Trophoblast cell (in vitro differentiated cells and primary cell): ENCODE data around the gene DHX34.

Experiments used
- DNase-seq, 2 donors: peaks; one replicate each; pipeline ENCODE4 v3.0.0-alpha.2; 2016
- H2AFZ ChIP-seq: 2 replicates; pipeline ENCODE4 v1.6.1; 2013; ENCODE audit warnings: low read length, moderate library complexity, mild to moderate bottlenecking; ENCODE audit not compliant: insufficient read depth, poor library complexity
- H2AK5ac ChIP-seq: 2 replicates; pipeline ENCODE4 v1.6.1; 2013; ENCODE audit warnings: mild to moderate bottlenecking, low read length
- H2BK120ac ChIP-seq: 2 replicates; pipeline ENCODE4 v1.6.1; 2013; ENCODE audit warnings: low read length, mild to moderate bottlenecking, moderate library complexity; ENCODE audit not compliant: insufficient read depth, poor library complexity
- H2BK12ac ChIP-seq: 2 replicates; pipeline ENCODE4 v1.6.1; 2013; ENCODE audit warnings: mild to moderate bottlenecking, low read length, moderate library complexity
- H2BK5ac ChIP-seq: 2 replicates; pipeline ENCODE4 v1.6.1; 2013; ENCODE audit warnings: low read length, low read depth, moderate library complexity, mild to moderate bottlenecking; ENCODE audit not compliant: poor library complexity
- H3K14ac ChIP-seq: 2 replicates; pipeline ENCODE4 v1.6.1; 2013; ENCODE audit warnings: mild to moderate bottlenecking, low read length
- H3K18ac ChIP-seq: 2 replicates; pipeline ENCODE4 v1.6.1; 2013; ENCODE audit warnings: mild to moderate bottlenecking, low read length
- H3K23ac ChIP-seq: 2 replicates; pipeline ENCODE4 v1.6.1; 2013; ENCODE audit warnings: low read length
- H3K27ac ChIP-seq: 2 replicates; pipeline ENCODE4 v1.5.1; 2013; ENCODE audit warnings: low read depth, mild to moderate bottlenecking, inconsistent platforms, low read length, moderate library complexity
- H3K27me3 ChIP-seq: 2 replicates; pipeline ENCODE4 v1.6.1; 2013; ENCODE audit warnings: inconsistent platforms, mild to moderate bottlenecking, low read length, moderate library complexity; ENCODE audit not compliant: insufficient read depth
- H3K36me3 ChIP-seq, 2 experiments: 1 replicate in 1 of 2; 2 replicates in 1 of 2; pipeline ENCODE4 v1.6.1; 2013; ENCODE audit warnings: low read length in 2 of 2, mild to moderate bottlenecking in 2 of 2, moderate library complexity in 1 of 2; ENCODE audit not compliant: insufficient read depth in 2 of 2, control insufficient read depth in 1 of 2
- H3K4ac ChIP-seq: 2 replicates; pipeline ENCODE4 v1.6.1; 2013; ENCODE audit warnings: low read depth, mild to moderate bottlenecking, low read length, moderate library complexity
- H3K4me1 ChIP-seq, 2 experiments: 1 replicate in 1 of 2; 2 replicates in 1 of 2; pipeline ENCODE4 v1.6.1; 2013; ENCODE audit warnings: low read length in 2 of 2, mild to moderate bottlenecking in 2 of 2, moderate library complexity in 1 of 2; ENCODE audit not compliant: insufficient read depth in 2 of 2, control insufficient read depth in 1 of 2
- H3K4me2 ChIP-seq: 2 replicates; pipeline ENCODE4 v1.6.1; 2013; ENCODE audit warnings: inconsistent platforms, mild to moderate bottlenecking, low read length, moderate library complexity
- H3K4me3 ChIP-seq: 2 replicates; pipeline ENCODE4 v1.5.1; 2013; ENCODE audit warnings: mild to moderate bottlenecking, low read depth, low read length, inconsistent platforms
- H3K79me1 ChIP-seq: one replicate; pipeline ENCODE4 v1.6.1; 2013; ENCODE audit warnings: low read length
- H3K79me2 ChIP-seq: 2 replicates; pipeline ENCODE4 v1.6.1; 2013; ENCODE audit warnings: low read length, mild to moderate bottlenecking; ENCODE audit not compliant: control insufficient read depth, insufficient read depth, poor library complexity
- H3K9ac ChIP-seq: 2 replicates; pipeline ENCODE4 v1.6.1; 2013; ENCODE audit warnings: mild to moderate bottlenecking, low read length
- H3K9me3 ChIP-seq: 2 replicates; pipeline ENCODE4 v1.6.1; 2013; ENCODE audit warnings: low read depth, mild to moderate bottlenecking, control low read depth, inconsistent platforms, low read length; ENCODE audit not compliant: insufficient read depth
- H4K12ac ChIP-seq: 2 replicates; pipeline ENCODE4 v1.6.1; 2013; ENCODE audit warnings: low read depth, mild to moderate bottlenecking, low read length, moderate library complexity
- H4K8ac ChIP-seq: 2 replicates; pipeline ENCODE4 v1.6.1; 2013; ENCODE audit warnings: low read depth, mild to moderate bottlenecking, low read length, moderate library complexity
- H4K91ac ChIP-seq: one replicate; pipeline ENCODE4 v1.6.1; 2013; ENCODE audit warnings: low read depth, mild to moderate bottlenecking, low read length, moderate library complexity
- WGBS: extraction: QIAGEN DNeasy Blood & Tissue Kit; methylation state at CpG from one replicate; pipeline ENCODE4 v1.1.7; 2013; ENCODE audit warnings: missing lambda C conversion rate; ENCODE audit not compliant: insufficient read length, insufficient coverage; ENCODE audit errors: extremely low coverage; 5-methylcytosine and 5-hydroxymethylcytosine counted together

The DHX34 gene

DNA sequence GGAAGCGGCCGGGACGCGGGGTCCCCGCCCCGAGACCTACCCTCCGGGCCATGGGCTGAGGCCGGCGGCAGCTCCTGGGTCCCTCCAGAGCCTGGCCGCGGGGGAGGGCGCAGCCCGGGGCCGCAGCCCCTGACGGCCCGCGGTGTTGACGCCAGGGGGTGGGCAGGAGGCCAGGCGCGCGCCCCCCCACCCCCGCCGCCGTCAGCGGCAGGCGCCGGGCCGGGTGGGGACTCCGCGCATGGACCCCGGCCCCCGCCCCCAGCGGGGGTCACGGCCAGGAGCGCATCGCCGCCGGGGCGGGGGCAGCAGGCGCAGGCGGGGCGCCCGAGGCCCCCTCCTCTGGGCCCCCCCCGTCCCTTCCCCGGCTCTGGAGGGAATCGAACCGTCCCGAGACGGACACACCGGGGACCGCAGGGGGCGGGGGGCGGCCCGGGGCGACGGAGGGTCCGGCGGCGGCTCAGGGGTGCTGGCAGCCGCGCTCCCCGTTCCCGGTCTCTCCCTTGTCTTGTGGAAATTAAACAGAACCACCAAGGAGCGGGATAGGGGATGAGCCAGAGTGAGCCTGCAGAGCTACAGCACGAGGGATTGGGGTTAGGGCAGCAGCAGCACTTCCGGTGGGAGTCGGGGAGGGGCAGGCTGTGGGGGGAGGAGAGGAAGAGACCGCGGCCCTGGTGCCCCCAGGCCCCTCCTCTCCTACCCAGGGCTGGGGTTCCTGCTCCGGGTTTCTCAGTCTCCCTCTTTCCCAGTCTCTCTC is 70.1 kb downstream of the DHX34 start, which contains the start of gene MEIS3:
TSS of gene MEIS3 (minus strand) at position 498 of the 754 bp plus-strand sequence. CDS start at position 52, 446 bp downstream.
- Histone ChIP-seq H3K18ac (no peak within 1 kb of the TSS), H3K79me2 (no peaks in the 10 kb centered on the region), H4K8ac (no peak within 1 kb of the TSS), H3K9me3 (peaks cover 3% of the 10 kb centered on the region), H3K36me3 (no peaks in the 10 kb centered on the region), H3K27me3 (peaks cover 69% of the 10 kb centered on the region), H2AK5ac (no peak within 1 kb of the TSS), H3K4me1 (peaks cover 0 to 11% of the 10 kb centered on the region in 2 experiments), H3K4me2 (peak within 1 kb of the TSS; percentile 42), H3K14ac (no peak within 1 kb of the TSS), H3K4me3 (no peak within 1 kb of the TSS), H2BK5ac (no peak within 1 kb of the TSS), H3K27ac (no peak within 1 kb of the TSS), H2AFZ (no peak within 1 kb of the TSS), H4K91ac (no peak within 1 kb of the TSS), H4K12ac (no peak within 1 kb of the TSS), H3K4ac (no peak within 1 kb of the TSS), H2BK12ac (no peak within 1 kb of the TSS), H3K9ac (no peak within 1 kb of the TSS), H3K79me1 (no peaks in the 10 kb centered on the region), H2BK120ac (no peak within 1 kb of the TSS), H3K23ac (no peak within 1 kb of the TSS)
- WGBS = no CpG with 5 or more reads among the region's 70 CpGs
- DNase-seq = no peak

DNA sequence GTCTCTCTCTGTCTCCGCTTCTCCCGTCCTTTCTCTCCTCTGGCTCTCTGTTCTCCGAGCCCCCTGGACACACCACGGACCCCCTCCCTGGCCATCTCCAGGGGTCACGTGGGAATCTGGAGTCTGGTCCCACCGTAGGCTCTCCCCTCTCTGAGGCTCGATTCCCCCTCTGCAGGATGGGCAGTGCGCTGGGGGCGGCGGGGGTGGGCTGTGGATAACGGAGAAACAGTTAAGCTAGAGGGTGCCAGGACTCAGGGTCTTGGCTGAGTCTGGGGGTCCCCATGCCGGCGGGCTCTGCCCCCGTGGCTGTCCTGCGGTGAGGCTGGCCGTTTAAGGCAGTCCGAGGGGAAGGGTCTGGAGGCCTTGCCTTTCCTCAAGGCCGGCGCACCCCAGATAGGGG is 70.7 kb downstream of the DHX34 start:
- Histone ChIP-seq H3K79me1 (no peaks in the 10 kb centered on the region), H4K8ac (no peak overlapping the region)

DNA sequence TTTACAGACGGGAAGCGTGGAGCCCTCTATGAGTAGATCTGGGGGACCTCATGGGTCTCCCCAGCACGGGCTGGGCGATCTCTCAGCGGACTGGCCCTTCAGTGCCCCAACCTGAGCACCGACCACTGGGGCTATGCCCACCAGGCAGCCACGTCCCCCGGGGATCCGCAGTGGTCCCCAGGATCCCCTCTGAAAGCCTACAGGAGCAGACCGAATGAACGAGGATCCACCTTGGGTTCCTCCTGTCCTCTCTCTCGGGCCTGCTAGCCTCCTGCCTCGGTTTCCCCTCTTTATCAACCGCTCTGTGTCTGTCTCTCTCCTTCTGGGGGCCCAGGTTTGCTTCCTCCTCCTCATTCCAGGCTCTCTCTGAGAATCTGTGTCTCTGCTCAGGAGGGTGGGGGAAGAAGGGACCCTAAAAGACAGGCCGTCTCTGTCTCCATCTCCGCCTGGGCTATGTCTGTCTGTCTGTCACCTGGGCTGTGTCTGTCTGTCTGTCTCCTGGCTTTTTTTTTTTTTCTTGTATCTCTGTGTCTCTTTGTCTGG is 72.2 kb downstream of the DHX34 start:
- peaks cover 0 to 11% of the 10 kb centered on the region in 2 experiments for H3K4me1 ChIP-seq

More for the DNA sequence above, 70.7 kb downstream of the DHX34 start:
- Histone ChIP-seq H3K4me3 (no peak overlapping the region), H3K79me2 (no peaks in the 10 kb centered on the region), H2BK5ac (no peak overlapping the region), H2BK120ac (no peak overlapping the region), H3K4me2 (peak overlapping the region; percentile 29), H3K4ac (no peak overlapping the region), H3K4me1 (peaks cover 0 to 11% of the 10 kb centered on the region in 2 experiments), H3K9ac (no peak overlapping the region), H2AK5ac (no peak overlapping the region), H3K27ac (no peak overlapping the region), H3K23ac (no peak overlapping the region), H4K12ac (no peak overlapping the region), H3K14ac (no peak overlapping the region), H2AFZ (no peak overlapping the region), H3K27me3 (peaks cover 69% of the 10 kb centered on the region), H3K36me3 (no peaks in the 10 kb centered on the region), H3K18ac (no peak overlapping the region), H2BK12ac (no peak overlapping the region), H3K9me3 (peaks cover 3% of the 10 kb centered on the region), H4K91ac (no peak overlapping the region)
- DNase-seq = no peak
- WGBS = no CpG with 5 or more reads among the region's 19 CpGs

DNA sequence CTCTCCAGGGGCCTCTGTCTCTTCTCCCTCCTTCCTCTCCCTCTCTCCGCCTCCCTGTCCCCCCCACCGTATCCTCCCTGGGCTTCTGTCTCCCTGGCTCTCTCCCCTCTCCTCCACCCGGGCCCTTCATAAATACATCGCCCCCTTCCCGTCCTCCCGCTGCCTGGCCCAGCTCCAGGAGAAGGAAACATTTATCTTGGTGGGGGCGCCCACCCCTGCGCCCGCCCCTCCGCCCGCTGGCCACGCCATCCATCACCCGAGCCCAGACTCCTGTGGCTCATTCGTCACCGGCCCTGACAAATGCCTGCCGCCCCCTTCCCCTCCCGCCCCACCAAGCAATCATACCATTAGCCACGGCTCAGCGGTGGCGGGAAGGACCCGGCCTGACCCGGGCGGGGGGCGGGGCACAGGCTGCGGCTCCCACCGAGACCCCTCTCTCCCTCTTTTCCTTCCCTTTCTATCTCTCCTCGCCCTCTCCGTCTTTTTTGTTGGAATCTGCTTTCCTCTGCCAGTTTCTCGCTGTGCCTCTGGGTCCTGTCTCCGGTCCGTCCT is 72.8 kb downstream of the DHX34 start:
- Histone ChIP-seq H3K9me3 (no peaks in the 10 kb centered on the region), H3K9ac (no peak overlapping the region), H4K12ac (no peak overlapping the region), H2AK5ac (no peak overlapping the region), H2BK12ac (no peak overlapping the region), H3K18ac (no peak overlapping the region), H3K4me2 (peak overlapping the region; percentile 4), H3K23ac (no peak overlapping the region), H3K4me1 (peaks cover 0 to 11% of the 10 kb centered on the region in 2 experiments), H2BK5ac (no peak overlapping the region), H3K4me3 (no peak overlapping the region), H3K4ac (no peak overlapping the region), H2BK120ac (no peak overlapping the region), H3K36me3 (no peaks in the 10 kb centered on the region), H4K8ac (no peak overlapping the region), H3K14ac (no peak overlapping the region), H3K27me3 (peaks cover 59% of the 10 kb centered on the region), H3K27ac (no peak overlapping the region), H2AFZ (no peak overlapping the region), H4K91ac (no peak overlapping the region), H3K79me1 (no peaks in the 10 kb centered on the region), H3K79me2 (no peaks in the 10 kb centered on the region)
- WGBS = no CpG with 5 or more reads among the region's 31 CpGs
- DNase-seq = no peak

More for the DNA sequence above, 72.2 kb downstream of the DHX34 start:
- Histone ChIP-seq H3K4me2 (peak overlapping the region; percentile 4), H4K12ac (no peak overlapping the region), H2AFZ (no peak overlapping the region), H3K36me3 (no peaks in the 10 kb centered on the region), H3K18ac (no peak overlapping the region), H3K14ac (no peak overlapping the region), H3K4ac (no peak overlapping the region), H2BK5ac (no peak overlapping the region), H2AK5ac (no peak overlapping the region), H3K27me3 (peaks cover 64% of the 10 kb centered on the region), H3K23ac (no peak overlapping the region), H3K9me3 (no peaks in the 10 kb centered on the region), H3K9ac (no peak overlapping the region), H4K91ac (no peak overlapping the region), H3K4me3 (no peak overlapping the region), H4K8ac (no peak overlapping the region), H2BK12ac (no peak overlapping the region), H2BK120ac (no peak overlapping the region), H3K79me2 (no peaks in the 10 kb centered on the region), H3K27ac (no peak overlapping the region), H3K79me1 (no peaks in the 10 kb centered on the region)
- no peak for DNase-seq
- WGBS = no CpG with 5 or more reads among the region's 16 CpGs
